Measurements from ENCODE around the gene SOHLH1. TPM values are rescaled to one million over a fixed set of nuclear protein-coding genes. Genes with fewer than 3 reads are reported as not detected.

SOHLH1 gene
- total RNA-seq (2022; extraction: Qiagen RNA extraction) = 0.09 to 0.12 TPM in 2 of 5 replicates, not detected in the others

GRCh38 chr9:135699440-135699839 is at the start of gene SOHLH1:
SOHLH1 (minus strand) TSS chr9:135699481; CDS start chr9:135699467, 14 bp downstream.

GRCh38 chr9:135701959-135702721 is 2.9 kb upstream of the SOHLH1 start, which contains the start of gene KCNT1:
KCNT1 (plus strand) TSS chr9:135702185; CDS start chr9:135702259, 74 bp downstream.

GRCh38 chr9:135662758-135663450 is 36.4 kb downstream of the SOHLH1 start, which contains the start of gene LCN9:
LCN9 (plus strand) TSS chr9:135663309; CDS start chr9:135663322, 13 bp downstream.

Other genes starting within 250 kb of the SOHLH1 start
- gene PPP1R26, start 219.7 kb downstream of the SOHLH1 start, total RNA-seq (2022; extraction: Qiagen RNA extraction) = 15.2 to 20.2 TPM (median 18.8 TPM) in 5 replicates
- 104 to 133 TPM (median 129 TPM) in 5 replicates for gene MRPS2, start 198.8 kb downstream of the SOHLH1 start, total RNA-seq (2022; extraction: Qiagen RNA extraction)
- gene LCN1, start 178.0 kb downstream of the SOHLH1 start, total RNA-seq (2022; extraction: Qiagen RNA extraction) = 0.15 to 0.20 TPM in 2 of 5 replicates, not detected in the others
- 0.14 TPM in 1 of 5 replicates, not detected in the others for gene OBP2A, start 153.4 kb downstream of the SOHLH1 start, total RNA-seq (2022; extraction: Qiagen RNA extraction)
- gene PAEP, start 137.7 kb downstream of the SOHLH1 start, total RNA-seq (2022; extraction: Qiagen RNA extraction) = 0.27 to 0.46 TPM (median 0.37 TPM) in 5 replicates
- not detected in 5 replicates for gene GLT6D1, start 59.9 kb downstream of the SOHLH1 start, total RNA-seq (2022; extraction: Qiagen RNA extraction)
- gene LCN9, start 36.2 kb downstream of the SOHLH1 start, total RNA-seq (2022; extraction: Qiagen RNA extraction) = 0.13 to 0.16 TPM in 2 of 5 replicates, not detected in the others
- not detected in 5 replicates for gene KCNT1, start 2.7 kb upstream of the SOHLH1 start, total RNA-seq (2022; extraction: Qiagen RNA extraction)
- 19.6 to 30.8 TPM (median 22.1 TPM) in 5 replicates for gene CAMSAP1, start 208.1 kb upstream of the SOHLH1 start, total RNA-seq (2022; extraction: Qiagen RNA extraction)

All from A549 treated with Hydrocortisone at 1 μM for 4 hours (cell line).